ENCODE results near the gene SORBS2. TPM values are rescaled to one million over a fixed set of nuclear protein-coding genes. Genes with fewer than 3 reads are reported as not detected.
"Not testable (repeated sequence)": the region's sequence is repeated elsewhere in the genome, so short reads cannot be mapped to it uniquely, and the experiment has no call there.

Gene SORBS2
- polyA plus RNA-seq (2012; ENCODE audit: low read depth, missing spikeins): 0.24 TPM

GRCh38 chr4:185811509-185812364 lies at the start of gene SORBS2:
Gene SORBS2 (minus strand): TSS chr4:185812194. CDS start chr4:185690571, 121,623 bp downstream.
- DNase-seq (ENCODE audit: insufficient read length, low spot score): peak; percentile 37
- no peak for TF ChIP-seq POU2F2 (IDR thresholded peaks at IDR 0.05; ENCODE audit: low read depth, low read length)
- no peak for TF ChIP-seq POLR2A (IDR thresholded peaks at IDR 0.05; ENCODE audit: low read depth, low read length)
- TF ChIP-seq POLR2AphosphoS5 (IDR thresholded peaks at IDR 0.05; ENCODE audit: low read depth, low read length): no peak
- TF ChIP-seq TAF1 (IDR thresholded peaks at IDR 0.05; ENCODE audit: low read depth, low read length): no peak
- TF ChIP-seq PAX5 (IDR thresholded peaks at IDR 0.05; ENCODE audit: insufficient read depth, low read length, severe bottlenecking): peak; percentile 87
- FAIRE-seq: peak; percentile 97

- no peak for FAIRE-seq
- DNase-seq (ENCODE audit: insufficient read length, low spot score): no peak
- TF ChIP-seq POLR2A (IDR thresholded peaks at IDR 0.05; ENCODE audit: low read depth, low read length) (no peak), POU2F2 (IDR thresholded peaks at IDR 0.05; ENCODE audit: low read depth, low read length) (no peak), TAF1 (IDR thresholded peaks at IDR 0.05; ENCODE audit: low read depth, low read length) (no peak), SPI1 (IDR thresholded peaks at IDR 0.05; ENCODE audit: low read depth, low read length) (no peak), PAX5 (IDR thresholded peaks at IDR 0.05; ENCODE audit: insufficient read depth, low read length, severe bottlenecking) (no peak), POLR2AphosphoS5 (IDR thresholded peaks at IDR 0.05; ENCODE audit: low read depth, low read length) (no peak)
Observed at GRCh38 chr4:185859111-185859510, 47.1 kb upstream of the SORBS2 start.

GRCh38 chr4:185857561-185857960 lies 45.6 kb upstream of the SORBS2 start:
- not testable (repeated sequence) for DNase-seq (ENCODE audit: insufficient read length, low spot score); FAIRE-seq

- FAIRE-seq (no peak), DNase-seq (ENCODE audit: insufficient read length, low spot score) (no peak)
- TF ChIP-seq TAF1 (IDR thresholded peaks at IDR 0.05; ENCODE audit: low read depth, low read length): no peak
- TF ChIP-seq POLR2AphosphoS5 (IDR thresholded peaks at IDR 0.05; ENCODE audit: low read depth, low read length): no peak
- TF ChIP-seq POU2F2 (IDR thresholded peaks at IDR 0.05; ENCODE audit: low read depth, low read length): no peak
- no peak for TF ChIP-seq PAX5 (IDR thresholded peaks at IDR 0.05; ENCODE audit: insufficient read depth, low read length, severe bottlenecking)
- no peak for TF ChIP-seq SPI1 (IDR thresholded peaks at IDR 0.05; ENCODE audit: low read depth, low read length)
- TF ChIP-seq POLR2A (IDR thresholded peaks at IDR 0.05; ENCODE audit: low read depth, low read length): no peak
Observed at GRCh38 chr4:185853841-185854240, 41.8 kb upstream of the SORBS2 start.

- no peak for FAIRE-seq
- DNase-seq (ENCODE audit: insufficient read length, low spot score): no peak
- no peak for TF ChIP-seq PAX5 (IDR thresholded peaks at IDR 0.05; ENCODE audit: insufficient read depth, low read length, severe bottlenecking)
- no peak for TF ChIP-seq POU2F2 (IDR thresholded peaks at IDR 0.05; ENCODE audit: low read depth, low read length)
- no peak for TF ChIP-seq POLR2AphosphoS5 (IDR thresholded peaks at IDR 0.05; ENCODE audit: low read depth, low read length)
- no peak for TF ChIP-seq POLR2A (IDR thresholded peaks at IDR 0.05; ENCODE audit: low read depth, low read length)
- no peak for TF ChIP-seq SPI1 (IDR thresholded peaks at IDR 0.05; ENCODE audit: low read depth, low read length)
- TF ChIP-seq TAF1 (IDR thresholded peaks at IDR 0.05; ENCODE audit: low read depth, low read length): no peak
Observed at GRCh38 chr4:185852961-185853360, 41.0 kb upstream of the SORBS2 start.

- FAIRE-seq: no peak
Observed at GRCh38 chr4:185849664-185850550, 37.9 kb upstream of the SORBS2 start.

GRCh38 chr4:185847352-185848097 lies 35.5 kb upstream of the SORBS2 start:
- TF ChIP-seq SPI1 (IDR thresholded peaks at IDR 0.05; ENCODE audit: low read depth, low read length) (no peak), POLR2A (IDR thresholded peaks at IDR 0.05; ENCODE audit: low read depth, low read length) (no peak), POLR2AphosphoS5 (IDR thresholded peaks at IDR 0.05; ENCODE audit: low read depth, low read length) (no peak), TAF1 (IDR thresholded peaks at IDR 0.05; ENCODE audit: low read depth, low read length) (no peak), POU2F2 (IDR thresholded peaks at IDR 0.05; ENCODE audit: low read depth, low read length) (no peak), PAX5 (IDR thresholded peaks at IDR 0.05; ENCODE audit: insufficient read depth, low read length, severe bottlenecking) (no peak)
- FAIRE-seq: no peak
- DNase-seq (ENCODE audit: insufficient read length, low spot score): no peak

More at GRCh38 chr4:185849664-185850550, 37.9 kb upstream of the SORBS2 start:
- no peak for DNase-seq (ENCODE audit: insufficient read length, low spot score)
- TF ChIP-seq POLR2AphosphoS5 (IDR thresholded peaks at IDR 0.05; ENCODE audit: low read depth, low read length): no peak
- no peak for TF ChIP-seq SPI1 (IDR thresholded peaks at IDR 0.05; ENCODE audit: low read depth, low read length)
- no peak for TF ChIP-seq POU2F2 (IDR thresholded peaks at IDR 0.05; ENCODE audit: low read depth, low read length)
- no peak for TF ChIP-seq TAF1 (IDR thresholded peaks at IDR 0.05; ENCODE audit: low read depth, low read length)
- no peak for TF ChIP-seq PAX5 (IDR thresholded peaks at IDR 0.05; ENCODE audit: insufficient read depth, low read length, severe bottlenecking)
- TF ChIP-seq POLR2A (IDR thresholded peaks at IDR 0.05; ENCODE audit: low read depth, low read length): no peak

- DNase-seq (ENCODE audit: insufficient read length, low spot score): no peak
- no peak for TF ChIP-seq POLR2A (IDR thresholded peaks at IDR 0.05; ENCODE audit: low read depth, low read length)
- TF ChIP-seq POU2F2 (IDR thresholded peaks at IDR 0.05; ENCODE audit: low read depth, low read length): no peak
- TF ChIP-seq SPI1 (IDR thresholded peaks at IDR 0.05; ENCODE audit: low read depth, low read length): no peak
- TF ChIP-seq POLR2AphosphoS5 (IDR thresholded peaks at IDR 0.05; ENCODE audit: low read depth, low read length): no peak
- no peak for TF ChIP-seq TAF1 (IDR thresholded peaks at IDR 0.05; ENCODE audit: low read depth, low read length)
- TF ChIP-seq PAX5 (IDR thresholded peaks at IDR 0.05; ENCODE audit: insufficient read depth, low read length, severe bottlenecking): no peak
- no peak for FAIRE-seq
Observed at GRCh38 chr4:185846505-185847150, 34.6 kb upstream of the SORBS2 start.

Data from GM12891 (cell line).